ENCODE measurements around the gene CBL. TPM values are rescaled to one million over a fixed set of nuclear protein-coding genes. Genes with fewer than 3 reads are reported as not detected.

CBL gene
- polyA plus RNA-seq, 1 of the 3 experiments (the other 2 are of a cell fraction) = 9.5 TPM

DNA sequence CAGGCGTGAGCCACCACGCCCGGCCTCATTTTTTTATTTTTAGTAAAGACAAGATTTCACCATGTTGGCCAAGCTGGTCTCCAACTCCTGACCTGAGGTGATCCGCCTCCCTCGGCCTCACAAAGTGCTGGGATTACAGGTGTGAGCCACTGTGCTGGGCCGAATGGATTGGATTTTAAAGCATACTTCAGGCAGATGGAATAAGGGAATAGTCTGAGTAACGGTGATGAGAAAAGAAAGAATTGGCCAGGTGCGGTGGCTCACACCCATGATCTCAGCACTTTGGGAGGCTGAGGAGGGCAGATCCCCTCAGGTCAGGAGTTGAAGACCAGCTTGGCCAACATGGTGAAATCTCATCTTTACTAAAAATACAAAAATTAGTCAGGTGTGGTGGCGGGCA is 2.1 kb upstream of the CBL start:
- H3K79me2 ChIP-seq (ENCODE audit: insufficient read depth) = peaks cover 28% of the 10 kb centered on the region
- no peak overlapping the region for H3K4me2 ChIP-seq
- no peak overlapping the region for H3K9ac ChIP-seq
- no peaks in the 10 kb centered on the region for H3K9me2 ChIP-seq
- peaks cover 5 to 7% of the 10 kb centered on the region in 2 experiments; a peak in 3 of 4 replicates for H3K4me1 ChIP-seq (ENCODE audit: control insufficient read depth in 1 of 2, insufficient read depth in 2 of 2, low read depth in 1 of 2, low read length in 1 of 2)
- H3K36me3 ChIP-seq (replicated peaks in 1 of 2; ENCODE audit: control insufficient read depth in 1 of 2, insufficient read depth in 2 of 2, low read length in 1 of 2) = peaks cover 0 to 5% of the 10 kb centered on the region in 2 experiments
- TF ChIP-seq GABPA (IDR thresholded peaks at IDR 0.05; ENCODE audit: low read depth) = no peak
- TF ChIP-seq RXRA (IDR thresholded peaks at IDR 0.05; ENCODE audit: borderline replicate concordance, low read depth) = no peak
- TF ChIP-seq CTCF (IDR thresholded peaks at IDR 0.05) = no peak
- TF ChIP-seq EZH2phosphoT487 (IDR thresholded peaks at IDR 0.05; ENCODE audit: borderline replicate concordance, low read depth) = no peak
- no peak for TF ChIP-seq ZBTB33 (IDR thresholded peaks at IDR 0.05; ENCODE audit: borderline replicate concordance, low read depth)
- TF ChIP-seq FOSL2 (IDR thresholded peaks at IDR 0.05; ENCODE audit: borderline replicate concordance, low read depth) = no peak
- TF ChIP-seq, protein P1, sequence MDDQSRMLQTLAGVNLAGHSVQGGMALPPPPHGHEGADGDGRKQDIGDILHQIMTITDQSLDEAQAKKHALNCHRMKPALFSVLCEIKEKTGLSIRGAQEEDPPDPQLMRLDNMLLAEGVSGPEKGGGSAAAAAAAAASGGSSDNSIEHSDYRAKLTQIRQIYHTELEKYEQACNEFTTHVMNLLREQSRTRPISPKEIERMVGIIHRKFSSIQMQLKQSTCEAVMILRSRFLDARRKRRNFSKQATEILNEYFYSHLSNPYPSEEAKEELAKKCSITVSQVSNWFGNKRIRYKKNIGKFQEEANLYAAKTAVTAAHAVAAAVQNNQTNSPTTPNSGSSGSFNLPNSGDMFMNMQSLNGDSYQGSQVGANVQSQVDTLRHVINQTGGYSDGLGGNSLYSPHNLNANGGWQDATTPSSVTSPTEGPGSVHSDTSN (IDR thresholded peaks at IDR 0.05) = no peak
- no peak for TF ChIP-seq YY1 (IDR thresholded peaks at IDR 0.05; ENCODE audit: low read depth)
- ChIA-PET POLR2A (no interaction called here), CTCF (interaction anchor here (0.8 to 4.4 kb wide), 14 partner anchors 8 to 218 kb away, joined by 3 to 33 read pairs (median 6); no protein-coding TSS in a partner anchor)
- H3K4me3 ChIP-seq (ENCODE audit: low read depth in 2 of 2, low read length in 1 of 2) = no peak overlapping the region
- no peaks in the 10 kb centered on the region for H3K9me3 ChIP-seq
- 96% methylated on average over 9 of the region's 9 CpGs for WGBS (ENCODE audit: low lambda C conversion rate)
- H3F3A ChIP-seq (replicated peaks; ENCODE audit: insufficient read depth) = peaks cover 2% of the 10 kb centered on the region
- no peak overlapping the region for H3K27ac ChIP-seq (ENCODE audit: low read depth in 2 of 2, low read length in 1 of 2)
- DNase-seq = no peak
- no peaks in the 10 kb centered on the region for H3K27me3 ChIP-seq (ENCODE audit: insufficient read depth)
- H2AFZ ChIP-seq (ENCODE audit: low read depth) = no peak overlapping the region
- peaks cover 21% of the 10 kb centered on the region for H4K20me1 ChIP-seq (ENCODE audit: insufficient read depth)

GRCh38 chr11:119205080-119205479 is 1.1 kb upstream of the CBL start:
- ChIA-PET POLR2A (no interaction called here), CTCF (interaction anchor here (0.6 to 4.4 kb wide), 31 partner anchors 9 to 270 kb away, joined by 3 to 33 read pairs (median 6); partner anchors contain the start of genes DPAGT1 and MCAM)
- H3K9me2 ChIP-seq = no peaks in the 10 kb centered on the region
- peak overlapping the region; percentile 97 for H2AFZ ChIP-seq (ENCODE audit: low read depth)
- DNase-seq = no peak
- H3K27ac ChIP-seq (ENCODE audit: low read depth in 2 of 2, low read length in 1 of 2) = no peak overlapping the region
- no peaks in the 10 kb centered on the region for H3K9me3 ChIP-seq
- peaks cover 39% of the 10 kb centered on the region for H3K79me2 ChIP-seq (ENCODE audit: insufficient read depth)
- H3K4me1 ChIP-seq (ENCODE audit: control insufficient read depth in 1 of 2, insufficient read depth in 2 of 2, low read depth in 1 of 2, low read length in 1 of 2) = peaks cover 5 to 7% of the 10 kb centered on the region in 2 experiments; a peak in 3 of 4 replicates
- H3K4me2 ChIP-seq = peak overlapping the region; percentile 70
- peaks cover 0 to 5% of the 10 kb centered on the region in 2 experiments for H3K36me3 ChIP-seq (replicated peaks in 1 of 2; ENCODE audit: control insufficient read depth in 1 of 2, insufficient read depth in 2 of 2, low read length in 1 of 2)
- H3K27me3 ChIP-seq (ENCODE audit: insufficient read depth) = no peaks in the 10 kb centered on the region
- H3F3A ChIP-seq (replicated peaks; ENCODE audit: insufficient read depth) = peaks cover 2% of the 10 kb centered on the region
- peaks cover 31% of the 10 kb centered on the region for H4K20me1 ChIP-seq (ENCODE audit: insufficient read depth)
- peak overlapping the region; percentile 78 to 99; a peak in 2 of 4 replicates for H3K4me3 ChIP-seq (ENCODE audit: low read depth in 2 of 2, low read length in 1 of 2)
- TF ChIP-seq, protein P2, sequence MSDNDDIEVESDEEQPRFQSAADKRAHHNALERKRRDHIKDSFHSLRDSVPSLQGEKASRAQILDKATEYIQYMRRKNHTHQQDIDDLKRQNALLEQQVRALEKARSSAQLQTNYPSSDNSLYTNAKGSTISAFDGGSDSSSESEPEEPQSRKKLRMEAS (IDR thresholded peaks at IDR 0.05; ENCODE audit: low read depth) = no peak
- TF ChIP-seq FOXM1 (IDR thresholded peaks at IDR 0.05; ENCODE audit: low read depth) (no peak), NFIC (IDR thresholded peaks at IDR 0.05; ENCODE audit: borderline replicate concordance) (no peak), RXRA (IDR thresholded peaks at IDR 0.05; ENCODE audit: borderline replicate concordance, low read depth) (no peak), TCF12 (IDR thresholded peaks at IDR 0.05) (no peak), RFX5 (IDR thresholded peaks at IDR 0.05; ENCODE audit: low read length) (no peak), ZBTB33 (IDR thresholded peaks at IDR 0.05; ENCODE audit: borderline replicate concordance, low read depth) (no peak), NRF1 (IDR thresholded peaks at IDR 0.05; ENCODE audit: low read depth, low read length) (no peak), YY1 (IDR thresholded peaks at IDR 0.05; ENCODE audit: low read depth) (no peak), GATA2 (CRISPR knock-in tag; IDR thresholded peaks at IDR 0.05) (no peak), POLR2AphosphoS5 (IDR thresholded peaks at IDR 0.05; ENCODE audit: low read depth, low read length) (no peak)
- WGBS (ENCODE audit: low lambda C conversion rate) = 91% methylated on average over 10 of the region's 10 CpGs
- H3K9ac ChIP-seq = no peak overlapping the region
